GM19239 (cell line): ENCODE data around the gene SIGLEC7.
"Not testable (repeated sequence)": the region's sequence is repeated elsewhere in the genome, so short reads cannot be mapped to it uniquely, and the experiment has no call there.

Experiments used
- DNase-seq: peaks from one replicate; pipeline ENCODE4 v3.0.0; 2011; ENCODE audit warnings: low spot score; ENCODE audit not compliant: insufficient read length
- FAIRE-seq: peaks from 2 replicates; lab custom pipeline; 2011; peaks lifted over from hg19 to GRCh38; lab: Jason Lieb, UNC

The SIGLEC7 gene

GRCh38 chr19:51136851-51137551, 5.1 kb upstream of the SIGLEC7 start:
- FAIRE-seq (no peak), DNase-seq (no peak)

- no peak for FAIRE-seq
- DNase-seq = no peak
Observed at GRCh38 chr19:51137792-51138425, 4.2 kb upstream of the SIGLEC7 start.

GRCh38 chr19:51138549-51138979, 3.5 kb upstream of the SIGLEC7 start:
- DNase-seq (no peak), FAIRE-seq (no peak)

DNA sequence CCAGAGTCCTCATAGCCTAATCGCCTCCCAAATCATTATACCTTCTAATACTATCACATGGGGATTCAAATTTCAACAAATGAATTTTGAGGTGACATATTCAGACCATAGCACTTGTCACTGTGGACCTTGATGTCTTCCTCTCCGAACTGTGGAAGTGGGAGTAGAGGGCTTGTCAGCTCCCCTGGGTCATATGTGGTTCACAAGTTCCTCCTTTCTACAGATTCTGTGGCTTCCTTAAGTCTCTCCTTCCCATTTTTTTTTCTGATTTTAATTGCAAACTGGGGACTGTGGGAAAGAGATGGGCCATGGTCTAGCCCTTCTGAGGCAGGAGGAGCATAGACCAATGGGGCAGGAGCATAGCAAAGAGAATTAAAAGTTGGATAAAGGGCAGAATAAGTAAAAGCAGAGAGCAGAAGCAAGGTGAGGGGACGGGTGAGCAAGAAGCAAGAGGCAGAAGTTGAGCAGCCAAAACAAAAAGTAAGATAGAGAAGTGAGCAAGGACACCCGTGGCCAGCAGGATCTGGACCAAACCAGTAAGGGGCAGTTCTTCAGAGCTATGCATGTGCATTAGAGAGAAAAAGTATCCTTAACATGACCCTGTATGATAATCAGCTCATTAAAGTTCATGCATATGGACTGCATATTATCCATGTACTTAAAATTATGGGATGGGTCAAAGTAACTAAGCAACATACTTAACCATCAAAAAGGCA, 2.6 kb upstream of the SIGLEC7 start:
- DNase-seq (no peak), FAIRE-seq (no peak)

GRCh38 chr19:51140441-51140840, 1.7 kb upstream of the SIGLEC7 start:
- DNase-seq = no peak

DNA sequence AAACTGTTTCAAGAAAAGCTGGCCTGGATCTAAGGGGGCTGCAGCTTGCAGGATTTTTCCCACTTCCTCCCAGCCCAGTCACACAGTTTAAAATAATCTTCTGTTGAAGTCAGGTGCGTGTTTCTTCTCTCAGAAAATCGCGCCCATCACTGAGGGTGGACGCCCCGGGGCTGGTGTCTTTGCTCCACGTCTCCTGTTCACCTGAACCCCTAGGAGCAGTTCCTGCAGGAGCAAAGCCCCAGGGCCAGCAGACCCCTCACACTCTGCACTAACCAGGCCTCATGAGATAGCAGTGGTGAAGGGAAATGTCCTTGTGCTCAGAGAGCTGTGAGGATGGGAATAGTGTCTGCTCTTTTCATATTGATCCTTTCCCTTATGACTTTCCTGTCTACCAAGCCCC, 920 bp upstream of the SIGLEC7 start:
- DNase-seq = no peak
- FAIRE-seq = no peak

More at GRCh38 chr19:51140441-51140840, 1.7 kb upstream of the SIGLEC7 start:
- FAIRE-seq = no peak

DNA sequence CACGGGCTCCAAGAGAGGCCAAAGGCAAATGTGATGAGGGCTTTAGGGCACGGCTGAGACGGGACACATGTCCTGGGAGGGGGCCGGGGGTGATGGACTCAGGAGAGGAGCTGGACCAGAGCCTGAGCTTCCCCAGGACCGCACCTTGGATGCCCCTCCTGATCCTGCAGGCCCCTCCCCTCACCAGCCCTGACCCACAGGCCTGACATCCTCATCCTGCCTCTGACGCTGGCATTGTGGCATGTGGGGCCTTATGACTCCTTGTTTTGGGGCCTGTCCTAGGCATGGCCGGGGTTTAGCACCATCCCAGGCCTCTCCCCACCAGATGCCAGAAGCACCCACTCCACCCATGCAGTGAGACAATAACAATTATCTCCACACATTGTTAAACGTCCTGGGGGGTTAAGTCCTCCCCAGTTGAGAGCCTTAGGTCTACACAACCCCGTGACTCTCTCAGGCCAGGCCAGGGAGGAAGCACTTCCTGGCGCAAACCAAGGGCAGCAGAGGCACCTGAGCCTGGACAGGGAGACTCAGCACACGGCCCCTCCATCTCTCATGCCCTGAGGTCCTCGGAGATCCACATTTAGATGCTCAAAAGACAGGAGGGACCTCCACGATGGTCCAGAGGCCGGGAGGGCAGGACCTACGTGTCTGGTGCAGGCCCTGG, 841 bp downstream of the SIGLEC7 start:
- FAIRE-seq, DNase-seq: not testable (repeated sequence)

DNA sequence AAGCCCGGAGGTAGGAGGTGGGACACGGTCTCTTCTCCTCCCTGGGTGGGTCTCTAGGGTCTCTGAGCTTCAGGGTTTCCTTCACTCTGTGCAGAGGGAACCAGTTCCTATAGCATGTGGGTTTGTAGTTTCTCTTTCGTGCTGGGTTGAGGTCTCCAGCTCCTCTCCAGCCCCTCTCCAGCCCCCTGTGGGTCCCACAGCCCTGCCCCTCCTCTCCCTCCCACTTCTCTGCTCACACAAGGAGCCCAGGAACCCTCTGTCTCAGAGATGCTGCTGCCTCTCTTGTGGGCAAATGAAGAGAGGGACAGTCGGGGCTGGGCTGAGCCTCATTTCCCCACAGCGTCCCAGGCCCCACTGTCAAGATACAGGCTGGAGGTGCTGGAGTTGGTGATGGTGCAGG, 1.4 kb downstream of the SIGLEC7 start:
- FAIRE-seq (no peak), DNase-seq (no peak)

DNA sequence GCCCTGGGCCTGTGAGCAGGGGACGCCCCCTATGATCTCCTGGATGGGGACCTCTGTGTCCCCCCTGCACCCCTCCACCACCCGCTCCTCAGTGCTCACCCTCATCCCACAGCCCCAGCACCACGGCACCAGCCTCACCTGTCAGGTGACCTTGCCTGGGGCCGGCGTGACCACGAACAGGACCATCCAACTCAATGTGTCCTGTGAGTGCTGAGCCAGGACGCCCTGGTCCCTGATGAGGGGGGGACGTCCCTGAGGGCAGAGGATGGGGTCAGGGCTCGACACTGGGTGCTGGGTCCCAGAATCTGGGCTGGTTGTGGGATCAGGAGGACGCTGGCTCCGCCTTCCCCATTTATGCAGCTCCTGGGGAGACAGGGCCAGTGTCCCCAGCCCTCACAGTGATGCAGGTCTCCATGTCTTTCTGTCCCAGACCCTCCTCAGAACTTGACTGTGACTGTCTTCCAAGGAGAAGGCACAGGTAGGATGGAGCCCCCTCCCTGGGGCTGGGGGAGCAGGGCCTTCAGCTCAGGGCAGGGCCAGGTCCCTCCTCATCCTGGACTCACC, 2.5 kb downstream of the SIGLEC7 start:
- FAIRE-seq = no peak
- DNase-seq = no peak

- no peak for FAIRE-seq
- DNase-seq = no peak
Observed at GRCh38 chr19:51145916-51146493, 3.9 kb downstream of the SIGLEC7 start.

DNA sequence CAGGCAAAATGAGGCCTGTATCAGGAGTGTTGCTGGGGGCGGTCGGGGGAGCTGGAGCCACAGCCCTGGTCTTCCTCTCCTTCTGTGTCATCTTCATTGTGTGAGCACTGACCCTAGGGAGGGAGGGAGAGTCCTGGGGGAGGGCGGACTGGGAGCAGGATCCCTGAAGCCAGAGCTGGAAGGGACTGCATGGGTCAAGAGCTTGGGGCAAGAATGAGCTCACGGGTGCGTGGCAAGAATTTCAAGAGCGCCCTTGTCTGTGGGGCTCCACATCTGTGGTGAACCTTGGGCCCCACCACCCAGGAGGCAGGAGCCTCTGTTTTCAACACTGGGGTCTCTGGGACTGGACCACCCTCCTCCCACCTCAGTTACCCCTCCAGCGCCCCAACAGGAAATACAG, 4.7 kb downstream of the SIGLEC7 start:
- DNase-seq = no peak
- no peak for FAIRE-seq

GRCh38 chr19:51147663-51148062, 5.6 kb downstream of the SIGLEC7 start:
- DNase-seq (no peak), FAIRE-seq (no peak)

DNA sequence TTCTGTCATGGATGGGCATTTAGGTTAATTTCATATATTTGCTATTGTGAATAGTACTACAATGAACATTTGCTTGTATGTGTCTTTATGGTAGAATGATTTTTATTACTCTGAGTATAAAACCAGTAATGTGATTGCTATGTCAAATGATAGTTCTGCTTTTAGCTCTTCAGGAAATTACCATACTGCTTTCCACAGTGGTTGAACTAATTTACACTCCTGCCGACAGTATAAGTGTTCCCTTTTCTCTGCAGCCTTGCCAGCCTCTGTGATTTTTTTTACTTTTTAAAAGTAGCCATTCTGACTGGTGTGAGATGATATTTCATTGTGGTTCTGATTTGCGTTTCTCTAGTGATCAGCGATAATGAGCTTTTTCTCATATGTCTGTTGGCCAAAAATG, 6.5 kb downstream of the SIGLEC7 start:
- DNase-seq = no peak
- FAIRE-seq = no peak

- FAIRE-seq = no peak
Observed at GRCh38 chr19:51150627-51151026, 8.5 kb downstream of the SIGLEC7 start.

DNA sequence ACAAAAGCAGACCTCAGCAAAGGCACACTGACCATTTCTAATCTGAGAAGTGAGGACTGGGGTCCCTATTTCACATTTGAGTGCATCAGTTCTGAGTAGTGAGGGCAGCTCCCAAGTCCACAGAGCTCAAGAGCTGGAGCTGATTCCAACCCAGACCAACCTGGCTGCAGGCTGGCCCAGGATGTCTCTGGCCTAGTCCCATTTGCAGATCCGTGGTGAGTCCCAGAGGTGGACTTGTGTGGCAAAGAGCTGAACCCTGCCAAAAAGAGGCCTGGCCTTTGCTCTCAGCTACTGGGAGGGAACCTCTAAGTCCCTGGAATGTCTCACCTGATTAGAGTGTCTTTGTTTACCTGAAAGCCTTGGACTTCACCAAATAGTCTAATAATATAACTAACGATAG, 14.6 kb downstream of the SIGLEC7 start:
- no peak for DNase-seq
- no peak for FAIRE-seq

More at GRCh38 chr19:51150627-51151026, 8.5 kb downstream of the SIGLEC7 start:
- no peak for DNase-seq

GRCh38 chr19:51157265-51157664, 15.2 kb downstream of the SIGLEC7 start:
- DNase-seq (no peak), FAIRE-seq (no peak)

GRCh38 chr19:51158474-51159129, 16.5 kb downstream of the SIGLEC7 start:
- DNase-seq = peak; percentile 38
- peak; percentile 67 for FAIRE-seq

DNA sequence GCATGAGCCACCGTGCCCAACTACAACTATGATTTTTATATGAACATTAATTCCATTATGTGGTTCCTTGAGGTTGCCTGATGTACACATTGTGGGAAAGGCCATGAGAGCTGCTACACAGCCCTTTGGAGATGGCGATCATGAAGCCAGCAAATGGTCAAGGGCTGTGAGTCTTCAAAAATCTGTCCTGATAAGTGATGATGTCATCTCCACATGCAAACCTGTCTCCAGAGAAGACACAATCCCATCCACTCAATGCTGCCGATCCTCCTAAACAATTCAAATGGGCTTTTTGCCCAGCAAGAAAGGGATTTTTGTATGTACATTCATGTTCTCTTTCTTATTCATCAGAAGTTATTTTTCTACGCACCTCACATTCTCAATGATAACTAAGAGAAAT, 17.6 kb downstream of the SIGLEC7 start:
- DNase-seq = no peak
- no peak for FAIRE-seq

DNA sequence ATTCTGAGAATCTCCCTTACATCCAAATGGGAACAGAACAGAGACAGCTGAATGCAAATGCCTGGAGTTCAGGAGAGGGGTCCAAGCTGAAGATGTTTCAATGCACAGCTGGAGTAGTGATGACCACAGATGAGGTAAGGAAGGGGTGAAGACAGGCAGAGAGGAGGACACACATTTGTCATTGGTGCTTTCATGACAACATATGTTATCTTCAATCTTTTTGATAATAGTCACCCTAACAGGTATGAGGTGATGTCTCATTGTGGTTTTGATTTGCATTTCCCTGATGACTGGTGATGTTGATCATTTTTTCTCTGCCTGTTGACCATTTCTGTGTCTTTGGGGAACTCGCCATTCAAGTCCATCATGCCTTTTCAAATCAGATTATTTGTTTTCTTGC, 19.2 kb downstream of the SIGLEC7 start:
- FAIRE-seq = no peak

More for the DNA sequence above, 19.2 kb downstream of the SIGLEC7 start:
- DNase-seq = no peak
